H1 (cell line): ENCODE results near the gene BSDC1. TPM values are rescaled to one million over a fixed set of nuclear protein-coding genes. Genes with fewer than 3 reads are reported as not detected.
A peak's percentile ranks its signal among the peaks of the same experiment; 100 is the strongest.

ENCODE experiments used
- CTCF ChIA-PET: fragments of 300-600 bp; sonication (Branson Sonifier 250); formaldehyde crosslinking; loops from one replicate; lab custom pipeline; 2021; ENCODE audit not compliant: partially characterized antibody; lab: Charles Lee
- POLR2A ChIA-PET: fragments of 300-600 bp; sonication (Branson Sonifier 250); formaldehyde crosslinking; loops from one replicate; lab custom pipeline; 2021; ENCODE audit warnings: inconsistent platforms; ENCODE audit not compliant: partially characterized antibody; lab: Charles Lee
- DNase-seq, 2 experiments: peaks; one replicate each; pipeline versions ENCODE4 v3.0.0 to v3.0.0-alpha.2; 2010 to 2022; ENCODE audit warnings: low spot score in 2 of 2, low read depth in 1 of 2, mixed read lengths in 1 of 2
- FAIRE-seq: peaks from 2 replicates; lab custom pipeline; 2011; peaks lifted over from hg19 to GRCh38; lab: Jason Lieb, UNC
- H2AFZ ChIP-seq: 2 replicates; pipeline ENCODE4 v1.8.1; 2012; ENCODE audit warnings: low read length, inconsistent platforms
- H2AK5ac ChIP-seq: 2 replicates; pipeline ENCODE4 v1.6.1; 2013; ENCODE audit warnings: low read depth, low read length
- H2BK120ac ChIP-seq: replicated peaks from 2 replicates; pipeline ENCODE3; 2013; ENCODE audit warnings: low read depth, low read length, inconsistent platforms
- H2BK12ac ChIP-seq: 2 replicates; pipeline ENCODE4 v1.6.1; 2013; ENCODE audit warnings: low read depth, low read length
- H2BK15ac ChIP-seq: 2 replicates; pipeline ENCODE4 v1.6.1; 2013; ENCODE audit warnings: low read length
- H2BK20ac ChIP-seq: 2 replicates; pipeline ENCODE4 v1.6.1; 2013; ENCODE audit warnings: low read length
- H2BK5ac ChIP-seq: 2 replicates; pipeline ENCODE4 v1.6.1; 2013; ENCODE audit warnings: low read depth, low read length
- H3K14ac ChIP-seq: 2 replicates; pipeline ENCODE4 v1.6.1; 2013; ENCODE audit warnings: inconsistent platforms; ENCODE audit not compliant: insufficient read length
- H3K18ac ChIP-seq: 2 replicates; pipeline ENCODE4 v1.6.1; 2013; ENCODE audit warnings: low read length; ENCODE audit errors: extremely low read depth
- H3K23ac ChIP-seq: 2 replicates; pipeline ENCODE4 v1.6.1; 2013; ENCODE audit warnings: inconsistent platforms; ENCODE audit not compliant: insufficient read length
- H3K23me2 ChIP-seq: 2 replicates; pipeline ENCODE4 v1.6.1; 2013; ENCODE audit warnings: low read depth, low read length
- H3K27ac ChIP-seq: 2 replicates; pipeline ENCODE4 v1.6.1; 2011; ENCODE audit warnings: low read depth, low read length, inconsistent platforms
- H3K27me3 ChIP-seq, 4 experiments: replicated peaks in 1 of 4; 1 replicate in 1 of 4; 2 replicates in 3 of 4; pipeline versions ENCODE4 v1.6.1 to v1.8.1; 2011 to 2013; ENCODE audit warnings: low read length in 3 of 4, mild to moderate bottlenecking in 3 of 4, inconsistent platforms in 2 of 4, mixed read lengths in 2 of 4, moderate library complexity in 1 of 4; ENCODE audit not compliant: control insufficient read depth in 3 of 4, insufficient read depth in 3 of 4; ENCODE audit errors: extremely low read depth in 1 of 4
- H3K36me3 ChIP-seq, 4 experiments: 2 replicates each; pipeline versions ENCODE4 v1.6.1 to v1.8.1; 2011 to 2013; ENCODE audit warnings: mild to moderate bottlenecking in 4 of 4, low read length in 3 of 4, moderate library complexity in 2 of 4, control low read depth in 1 of 4, inconsistent platforms in 1 of 4; ENCODE audit not compliant: insufficient read depth in 4 of 4, control insufficient read depth in 2 of 4
- H3K4ac ChIP-seq: replicated peaks from 2 replicates; pipeline ENCODE3; 2013; ENCODE audit warnings: low read length, low read depth, mixed read lengths, inconsistent platforms; ENCODE audit not compliant: insufficient read length
- H3K4me1 ChIP-seq, 4 experiments: replicated peaks in 1 of 4; 1 replicate in 1 of 4; 2 replicates in 3 of 4; pipeline versions ENCODE4 v1.6.1 to v1.8.1; 2011 to 2013; ENCODE audit warnings: low read length in 3 of 4, inconsistent platforms in 2 of 4, mixed read lengths in 1 of 4; ENCODE audit not compliant: insufficient read depth in 4 of 4, control insufficient read depth in 3 of 4
- H3K4me2 ChIP-seq, 2 experiments: 2 replicates each; pipeline versions ENCODE4 v1.6.1 to v1.8.1; 2011 to 2013; ENCODE audit warnings: low read depth in 2 of 2, low read length in 2 of 2, control low read depth in 1 of 2, inconsistent platforms in 1 of 2, mild to moderate bottlenecking in 1 of 2; ENCODE audit not compliant: insufficient read depth in 1 of 2
- H3K4me3 ChIP-seq, 4 experiments: fragments of 200-600, 300-600 bp in 1 of 4; sonication (generic), shearing (Covaris generic), sonication (Bioruptor Twin) in 1 of 4; 2 replicates each; pipeline versions ENCODE4 v1.5.1 to v1.8.1; 2011 to 2016; ENCODE audit warnings: low read length in 4 of 4, low read depth in 3 of 4, control low read depth in 2 of 4, inconsistent platforms in 2 of 4, mild to moderate bottlenecking in 2 of 4, mixed read lengths in 1 of 4, moderate library complexity in 1 of 4; ENCODE audit not compliant: insufficient read depth in 2 of 4; ENCODE audit errors: extremely low read depth in 1 of 4
- H3K56ac ChIP-seq: replicated peaks from 2 replicates; pipeline ENCODE3; 2013; ENCODE audit warnings: low read depth, mild to moderate bottlenecking, mixed read lengths, low read length, inconsistent platforms; ENCODE audit not compliant: insufficient read length
- H3K79me1 ChIP-seq: 2 replicates; pipeline ENCODE4 v1.6.1; 2013; ENCODE audit warnings: low read depth, low read length, control low read depth
- H3K79me2 ChIP-seq, 2 experiments: 2 replicates each; pipeline versions ENCODE4 v1.6.1 to v1.8.1; 2012 to 2013; ENCODE audit warnings: low read length in 2 of 2, mild to moderate bottlenecking in 2 of 2, inconsistent platforms in 1 of 2; ENCODE audit not compliant: insufficient read depth in 2 of 2, control insufficient read depth in 1 of 2
- H3K9ac ChIP-seq, 4 experiments: replicated peaks in 1 of 4; 1 replicate in 1 of 4; 2 replicates in 3 of 4; pipeline versions ENCODE4 v1.6.1 to v1.8.1; 2011 to 2013; ENCODE audit warnings: low read depth in 3 of 4, low read length in 3 of 4, control low read depth in 2 of 4, mild to moderate bottlenecking in 2 of 4, moderate library complexity in 2 of 4, inconsistent platforms in 1 of 4; ENCODE audit errors: extremely low read depth in 1 of 4
- H3K9me3 ChIP-seq, 2 experiments: 2 replicates each; pipeline versions ENCODE4 v1.6.1 to v1.8.1; 2012 to 2013; ENCODE audit warnings: mild to moderate bottlenecking in 2 of 2, moderate library complexity in 2 of 2, control low read depth in 1 of 2, inconsistent platforms in 1 of 2, low read depth in 1 of 2, low read length in 1 of 2, mixed read lengths in 1 of 2; ENCODE audit not compliant: insufficient read depth in 2 of 2
- H4K20me1 ChIP-seq, 2 experiments: replicated peaks in 1 of 2; 2 replicates each; pipeline versions ENCODE3 to v1.8.1; 2011 to 2013; ENCODE audit warnings: inconsistent platforms in 2 of 2, low read length in 2 of 2, mild to moderate bottlenecking in 1 of 2; ENCODE audit not compliant: insufficient read depth in 2 of 2, control insufficient read depth in 1 of 2
- H4K5ac ChIP-seq: 2 replicates; pipeline ENCODE4 v1.6.1; 2013; ENCODE audit warnings: low read length, low read depth, mixed read lengths, inconsistent platforms; ENCODE audit not compliant: insufficient read length
- H4K8ac ChIP-seq: 2 replicates; pipeline ENCODE4 v1.8.0; 2013; ENCODE audit warnings: mild to moderate bottlenecking, moderate library complexity, low read length, inconsistent platforms; ENCODE audit not compliant: insufficient read depth; ENCODE audit errors: extremely low read depth
- H4K91ac ChIP-seq: replicated peaks from 2 replicates; pipeline ENCODE3; 2013; ENCODE audit warnings: low read length, mixed read lengths, inconsistent platforms; ENCODE audit not compliant: insufficient read length
- BCL11A ChIP-seq, 2 experiments: IDR thresholded peaks; one replicate each; pipeline ENCODE4 v1.6.1; 2011; ENCODE audit warnings: low read depth in 2 of 2, low read length in 2 of 2, mild to moderate bottlenecking in 2 of 2
- EP300 ChIP-seq, 2 experiments: IDR thresholded peaks; 1 replicate in 1 of 2; 2 replicates in 1 of 2; pipeline ENCODE4 v1.6.1; 2011 to 2012; ENCODE audit warnings: low read depth in 2 of 2, low read length in 2 of 2, mild to moderate bottlenecking in 2 of 2, borderline replicate concordance in 1 of 2, inconsistent platforms in 1 of 2, moderate library complexity in 1 of 2
- EZH2 ChIP-seq: fragments of 200-600 bp; sonication (generic); IDR thresholded peaks from 2 replicates; pipeline ENCODE4 v1.7.1; 2012; ENCODE audit warnings: low read depth, mild to moderate bottlenecking, moderate library complexity, low read length, inconsistent platforms; ENCODE audit not compliant: severe bottlenecking
- FOSL1 ChIP-seq: IDR thresholded peaks from 2 replicates; pipeline ENCODE4 v1.6.1; 2011; ENCODE audit warnings: mild to moderate bottlenecking, low read depth, low read length, moderate library complexity; ENCODE audit not compliant: insufficient read depth
- JUND ChIP-seq: IDR thresholded peaks from 2 replicates; pipeline ENCODE4 v1.6.1; 2011; ENCODE audit warnings: mild to moderate bottlenecking, improper control_type of control experiment, low read length
- MAFK ChIP-seq: IDR thresholded peaks from 2 replicates; pipeline ENCODE4 v1.6.1; 2012; ENCODE audit warnings: low read depth, mild to moderate bottlenecking, improper control_type of control experiment, low read length
- NRF1 ChIP-seq: IDR thresholded peaks from 2 replicates; pipeline ENCODE4 v1.6.1; 2011; ENCODE audit warnings: mild to moderate bottlenecking, low read depth, low read length, improper control_type of control experiment
- RAD21 ChIP-seq, 2 experiments: IDR thresholded peaks in 1 of 2; conservative IDR thresholded peaks in 1 of 2; 2 replicates each; pipeline ENCODE4 v1.6.1; 2011; ENCODE audit warnings: low read depth in 2 of 2, low read length in 2 of 2, improper control_type of control experiment in 1 of 2, inconsistent platforms in 1 of 2, mild to moderate bottlenecking in 1 of 2, moderate library complexity in 1 of 2
- RXRA ChIP-seq: IDR thresholded peaks from 2 replicates; pipeline ENCODE4 v1.6.1; 2011; ENCODE audit warnings: low read depth, mild to moderate bottlenecking, low read length, moderate library complexity; ENCODE audit not compliant: insufficient read depth
- SIN3A ChIP-seq, 2 experiments: IDR thresholded peaks in 1 of 2; conservative IDR thresholded peaks in 1 of 2; 2 replicates each; pipeline ENCODE4 v1.6.1; 2011 to 2012; ENCODE audit warnings: low read length in 2 of 2, improper control_type of control experiment in 1 of 2, low read depth in 1 of 2, mild to moderate bottlenecking in 1 of 2
- TAF7 ChIP-seq: optimal IDR thresholded peaks from 2 replicates; pipeline ENCODE3; 2011; ENCODE audit warnings: low read depth, mild to moderate bottlenecking, inconsistent platforms, low read length, moderate library complexity, borderline replicate concordance
- WGBS, 2 experiments: shearing (Covaris generic) in 1 of 2; methylation state at CpG; one replicate each; pipeline versions ENCODE4 v1.1.6 to v1.1.7; 2013 to 2015; ENCODE audit warnings: low lambda C conversion rate in 2 of 2, mixed read lengths in 2 of 2, inconsistent platforms in 1 of 2, low coverage in 1 of 2, missing lambda C conversion rate in 1 of 2; ENCODE audit not compliant: insufficient replicate concordance in 2 of 2, insufficient coverage in 1 of 2, insufficient read length in 1 of 2; ENCODE audit errors: extremely low coverage in 1 of 2, missing lambda C conversion rate in 1 of 2; 5-methylcytosine and 5-hydroxymethylcytosine counted together
- polyA plus RNA-seq, 7 experiments: library from polyadenylated mRNA; depleted of rRNA in 3 of 7; stranded (reverse) in 5 of 7; unstranded in 2 of 7; fragments of >200 nt in 5 of 7; fragments of 200-250 nt in 2 of 7; gene quantifications; 1 replicate in 5 of 7; 2 replicates in 1 of 7; 4 replicates in 1 of 7; pipeline versions ENCODE4 v1.2.1 to v1.2.3, GENCODE V29; 2011 to 2013; ENCODE audit warnings: missing spikeins in 2 of 7, mixed read lengths in 2 of 7
- total RNA-seq: library from RNA; stranded (reverse); fragmentation: NEBNext Ultra II Directional; extraction: Animal tissue kit (Norgen Biotek cat#: 25700); gene quantifications from 2 replicates; pipeline ENCODE4 v1.2.1, GENCODE V29; 2021

Gene BSDC1
- total and polyA plus RNA-seq, 2 of the 8 experiments (the other 6 are each of a cell fraction or from before 2014, with no cell fraction given): 24.8 to 40.7 TPM

DNA sequence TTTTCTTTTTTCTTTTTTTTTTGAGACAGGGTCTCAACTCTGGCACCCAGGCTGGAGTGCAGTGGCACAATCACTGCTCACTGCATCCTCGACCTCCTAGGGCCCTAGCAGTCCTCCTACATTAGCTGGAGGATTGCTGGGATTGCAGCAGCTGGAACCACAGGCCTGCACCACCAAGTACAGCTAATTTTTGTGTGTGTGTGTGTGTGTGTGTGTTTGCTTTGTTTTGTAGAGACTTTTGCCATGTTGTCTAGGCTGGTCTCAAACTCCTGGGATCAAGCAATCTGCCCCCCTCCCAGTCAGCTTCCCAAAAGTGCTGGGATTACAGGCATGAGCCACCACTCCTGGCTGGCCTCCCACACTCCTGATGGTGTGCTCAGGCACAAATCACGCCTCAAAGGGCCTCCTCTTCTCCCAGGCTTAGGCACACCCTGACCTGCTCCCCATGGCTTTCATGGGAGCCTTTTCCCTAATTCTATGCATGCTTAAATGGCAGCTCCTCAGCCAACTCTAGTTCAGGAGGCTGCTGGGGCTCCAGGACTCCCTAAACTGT lies 41.3 kb downstream of the BSDC1 start:
- TF ChIP-seq RAD21 (IDR thresholded peaks at IDR 0.05 in 1 of 2, conservative IDR thresholded peaks at IDR 0.05 in 1 of 2; ENCODE audit: low read depth in 2 of 2, low read length in 2 of 2) (no peak), JUND (no peak), BCL11A (IDR thresholded peaks at IDR 0.05; ENCODE audit: low read depth in 2 of 2, low read length in 2 of 2) (no peak), RXRA (no peak), FOSL1 (no peak), NRF1 (no peak), SIN3A (conservative IDR thresholded peaks at IDR 0.05 in 1 of 2, IDR thresholded peaks at IDR 0.05 in 1 of 2; ENCODE audit: low read depth in 1 of 2, low read length in 2 of 2) (no peak), TAF7 (no peak), EZH2 (no peak), EP300 (IDR thresholded peaks at IDR 0.05; ENCODE audit: borderline replicate concordance in 1 of 2, low read depth in 2 of 2, low read length in 2 of 2) (no peak), MAFK (no peak)
- DNase-seq (no peak), FAIRE-seq (no peak)
- ChIA-PET CTCF (interaction anchor here (0.6 to 1.7 kb wide), 4 partner anchors 19 to 267 kb away, joined by 3 to 4 read pairs (median 3); no protein-coding TSS in a partner anchor), POLR2A (interaction anchor here (1.0 to 17.1 kb wide), 15 partner anchors 8 to 152 kb away, joined by 3 to 321 read pairs (median 5); partner anchors contain the start of genes BSDC1, CCDC28B, FAM229A and IQCC)
- 79% methylated on average over 2 of the region's 2 CpGs; no CpG with 5 or more reads in 1 of the 2 experiments for WGBS, 2 experiments
- peaks cover 0 to 9% (median 3%) of the 10 kb centered on the region in 4 experiments; a peak in 5 of 7 replicates for H3K4me1 ChIP-seq
- H3K79me2 ChIP-seq: no peaks in the 10 kb centered on the region
- no peak overlapping the region for H2BK20ac ChIP-seq
- no peaks in the 10 kb centered on the region for H3K36me3 ChIP-seq
- H3K14ac ChIP-seq: no peak overlapping the region
- no peak overlapping the region for H3K56ac ChIP-seq
- no peak overlapping the region for H2BK5ac ChIP-seq
- H3K27ac ChIP-seq: no peak overlapping the region
- no peak overlapping the region for H2AFZ ChIP-seq
- peak overlapping the region in 1 of 2 experiments; percentile 73; a peak in 1 of 4 replicates for H3K4me2 ChIP-seq
- no peak overlapping the region for H3K9ac ChIP-seq
- no peak overlapping the region for H3K4me3 ChIP-seq
- no peak overlapping the region for H2BK120ac ChIP-seq
- no peaks in the 10 kb centered on the region for H3K79me1 ChIP-seq
- no peak overlapping the region for H4K5ac ChIP-seq
- peaks cover 2 to 20% (median 14%) of the 10 kb centered on the region in 4 experiments for H3K27me3 ChIP-seq
- no peak overlapping the region; the same call in 1 of the 2 replicates for H3K18ac ChIP-seq
- H4K8ac ChIP-seq: no peak overlapping the region
- peaks cover 6 to 12% of the 10 kb centered on the region in 2 experiments for H3K9me3 ChIP-seq
- no peak overlapping the region for H3K23ac ChIP-seq
- H2AK5ac ChIP-seq: no peak overlapping the region
- H2BK15ac ChIP-seq: 0 out of 2 replicates have a peak overlapping the region, but pooled peaks have one; percentile 40
- peaks cover 6% of the 10 kb centered on the region; the same call in 1 of the 2 replicates for H3K23me2 ChIP-seq
- H2BK12ac ChIP-seq: no peak overlapping the region
- no peak overlapping the region for H4K91ac ChIP-seq
- H3K4ac ChIP-seq: no peak overlapping the region
- H4K20me1 ChIP-seq: peaks cover 0 to 2% of the 10 kb centered on the region in 2 experiments
